ENCODE measurements around the gene CHST5.
A peak's percentile ranks its signal among the peaks of the same experiment; 100 is the strongest.

DNA sequence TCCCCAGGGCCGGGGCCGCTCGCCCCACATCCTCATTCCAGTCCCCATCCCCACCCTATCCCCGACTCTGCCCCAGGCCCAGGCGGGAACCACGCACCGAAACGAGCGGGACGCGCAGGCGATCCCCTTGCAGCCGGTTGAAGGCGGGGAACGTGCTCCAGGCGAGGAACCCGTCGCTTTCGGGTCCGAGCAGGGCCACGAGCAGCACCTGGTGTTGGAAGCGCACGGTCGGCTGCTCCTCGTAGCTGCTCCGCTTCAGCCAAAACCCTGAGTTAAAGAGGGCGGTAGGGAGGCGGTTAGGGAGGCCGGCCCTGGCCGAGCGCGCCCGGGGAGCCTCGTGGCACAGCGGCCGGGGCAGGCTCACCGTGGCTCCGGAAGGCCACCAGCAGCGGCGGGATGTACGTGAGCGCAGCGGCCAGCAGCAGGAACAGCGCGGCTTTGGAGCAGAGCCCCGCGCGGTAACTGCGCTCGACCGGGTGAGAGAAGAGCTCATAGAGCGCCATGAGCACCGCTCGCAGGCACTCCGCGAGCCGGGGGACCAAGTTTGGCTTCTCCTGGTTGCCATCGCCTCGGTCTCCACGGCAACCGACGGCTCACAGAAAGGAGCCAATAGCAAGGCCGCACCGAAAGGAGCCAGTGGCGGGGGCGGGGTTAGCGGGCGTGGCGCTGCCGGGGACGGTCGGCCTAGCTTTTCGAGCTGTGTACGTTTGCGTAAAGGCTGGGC is 20.0 kb upstream of the CHST5 start, which contains the start of gene TMEM231:
- TF ChIP-seq, protein P1, sequence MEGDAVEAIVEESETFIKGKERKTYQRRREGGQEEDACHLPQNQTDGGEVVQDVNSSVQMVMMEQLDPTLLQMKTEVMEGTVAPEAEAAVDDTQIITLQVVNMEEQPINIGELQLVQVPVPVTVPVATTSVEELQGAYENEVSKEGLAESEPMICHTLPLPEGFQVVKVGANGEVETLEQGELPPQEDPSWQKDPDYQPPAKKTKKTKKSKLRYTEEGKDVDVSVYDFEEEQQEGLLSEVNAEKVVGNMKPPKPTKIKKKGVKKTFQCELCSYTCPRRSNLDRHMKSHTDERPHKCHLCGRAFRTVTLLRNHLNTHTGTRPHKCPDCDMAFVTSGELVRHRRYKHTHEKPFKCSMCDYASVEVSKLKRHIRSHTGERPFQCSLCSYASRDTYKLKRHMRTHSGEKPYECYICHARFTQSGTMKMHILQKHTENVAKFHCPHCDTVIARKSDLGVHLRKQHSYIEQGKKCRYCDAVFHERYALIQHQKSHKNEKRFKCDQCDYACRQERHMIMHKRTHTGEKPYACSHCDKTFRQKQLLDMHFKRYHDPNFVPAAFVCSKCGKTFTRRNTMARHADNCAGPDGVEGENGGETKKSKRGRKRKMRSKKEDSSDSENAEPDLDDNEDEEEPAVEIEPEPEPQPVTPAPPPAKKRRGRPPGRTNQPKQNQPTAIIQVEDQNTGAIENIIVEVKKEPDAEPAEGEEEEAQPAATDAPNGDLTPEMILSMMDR (IDR thresholded peaks at IDR 0.05): peak in 1 of 6 experiments; percentile 2
- peak in 1 of 2 donors; percentile 29 for TF ChIP-seq POLR2A (IDR thresholded peaks at IDR 0.05)

Measured in adrenal gland (tissue), 5 donors.